ENCODE results near the gene CBX5. TPM values are rescaled to one million over a fixed set of nuclear protein-coding genes. Genes with fewer than 3 reads are reported as not detected.

The CBX5 gene
- total and polyA plus RNA-seq, 9 of the 15 experiments (the other 6 are each of a cell fraction or from before 2014, with no cell fraction given), result 32.6 to 102 (median 59.2) TPM

- TF ChIP-seq ZHX1 (conservative IDR thresholded peaks at IDR 0.05; ENCODE audit: low read length) (peak; percentile 89; the same call in 1 of the 2 replicates), ZBTB40 (IDR thresholded peaks at IDR 0.05) (no peak), ZBTB40 (CRISPR knock-in tag; IDR thresholded peaks at IDR 0.05) (no peak; the same call in 1 of the 2 replicates), ELF4 (CRISPR knock-in tag; IDR thresholded peaks at IDR 0.05) (no peak), PHB (CRISPR knock-in tag; IDR thresholded peaks at IDR 0.05) (no peak), ZNF583 (CRISPR knock-in tag; IDR thresholded peaks at IDR 0.05) (peak; percentile 2; the same call in 1 of the 2 replicates), MYC (IDR thresholded peaks at IDR 0.05; ENCODE audit: low read depth, low read length) (peak; percentile 98), MYC (CRISPR knock-in tag; IDR thresholded peaks at IDR 0.05; ENCODE audit: borderline replicate concordance, low read depth) (peak; percentile 98), CBX1 (IDR thresholded peaks at IDR 0.05; ENCODE audit: low read depth) (peak; percentile 27; the same call in 1 of the 2 replicates), TFAP4 (CRISPR knock-in tag; IDR thresholded peaks at IDR 0.05; ENCODE audit: borderline replicate concordance) (peak; percentile 15; the same call in 1 of the 2 replicates), ATF4 (CRISPR knock-in tag; IDR thresholded peaks at IDR 0.05) (no peak), SNAPC5 (CRISPR knock-in tag; IDR thresholded peaks at IDR 0.05) (no peak), HEY1 (CRISPR knock-in tag; IDR thresholded peaks at IDR 0.05; ENCODE audit: borderline replicate concordance) (peak; percentile 25; the same call in 1 of the 2 replicates)
Observed at GRCh38 chr12:54280468-54281260, 742 bp upstream of the CBX5 start, which contains the start of gene HNRNPA1 (continued).
